ENCODE data around the gene OXA1L.
"Not testable (repeated sequence)": the region's sequence is repeated elsewhere in the genome, so short reads cannot be mapped to it uniquely, and the experiment has no call there.

Gene OXA1L

GRCh38 chr14:22766457-22767322 lies at the start of gene OXA1L:
OXA1L (plus strand) TSS chr14:22766688; CDS start chr14:22766702, 14 bp downstream.
- peak; percentile 96 for DNase-seq (ENCODE audit: low read depth)
- H3K4me3 ChIP-seq (ENCODE audit: low read length): peak within 1 kb of the TSS; percentile 100
- no peak for TF ChIP-seq CTCF (IDR thresholded peaks at IDR 0.05; ENCODE audit: insufficient read depth, low read depth, low read length, missing control alignments)

- H3K4me3 ChIP-seq (ENCODE audit: low read length): no peak overlapping the region
- no peak for DNase-seq (ENCODE audit: low read depth)
- no peak for TF ChIP-seq CTCF (IDR thresholded peaks at IDR 0.05; ENCODE audit: insufficient read depth, low read depth, low read length, missing control alignments)
Measured at GRCh38 chr14:22718091-22718490, 48.4 kb upstream of the OXA1L start.

GRCh38 chr14:22721213-22721612 lies 45.3 kb upstream of the OXA1L start:
- no peak for TF ChIP-seq CTCF (IDR thresholded peaks at IDR 0.05; ENCODE audit: insufficient read depth, low read depth, low read length, missing control alignments)
- no peak for DNase-seq (ENCODE audit: low read depth)
- H3K4me3 ChIP-seq (ENCODE audit: low read length): no peak overlapping the region

- DNase-seq (ENCODE audit: low read depth): no peak
- H3K4me3 ChIP-seq (ENCODE audit: low read length): no peak overlapping the region
- TF ChIP-seq CTCF (IDR thresholded peaks at IDR 0.05; ENCODE audit: insufficient read depth, low read depth, low read length, missing control alignments): no peak
Measured at GRCh38 chr14:22723815-22724214, 42.7 kb upstream of the OXA1L start.

GRCh38 chr14:22724847-22725246 lies 41.6 kb upstream of the OXA1L start:
- not testable (repeated sequence) for DNase-seq (ENCODE audit: low read depth)

GRCh38 chr14:22725374-22725773 lies 41.1 kb upstream of the OXA1L start:
- H3K4me3 ChIP-seq (ENCODE audit: low read length); DNase-seq (ENCODE audit: low read depth): not testable (repeated sequence)

More at GRCh38 chr14:22724847-22725246, 41.6 kb upstream of the OXA1L start:
- H3K4me3 ChIP-seq (ENCODE audit: low read length): not testable (repeated sequence)

- DNase-seq (ENCODE audit: low read depth): no peak
- no peak for TF ChIP-seq CTCF (IDR thresholded peaks at IDR 0.05; ENCODE audit: insufficient read depth, low read depth, low read length, missing control alignments)
- H3K4me3 ChIP-seq (ENCODE audit: low read length): no peak overlapping the region
Measured at GRCh38 chr14:22726012-22726411, 40.5 kb upstream of the OXA1L start.

GRCh38 chr14:22732062-22732461 lies 34.4 kb upstream of the OXA1L start:
- not testable (repeated sequence) for H3K4me3 ChIP-seq (ENCODE audit: low read length); DNase-seq (ENCODE audit: low read depth)

All from epithelial cell of esophagus (primary cell).